OCI-LY7 (cell line): ENCODE results near the gene OGFR.

Source experiments
- EZH2phosphoT487 ChIP-seq: fragments of 200-600 bp; sonication (generic); IDR thresholded peaks from 2 replicates; pipeline ENCODE4 v1.6.1; 2018; ENCODE audit warnings: low read depth, borderline replicate concordance, mild to moderate bottlenecking, mixed run types, antibody characterized with exemption, low read length, moderate library complexity, mixed read lengths
- TF ChIP-seq, protein P1 (sequence below): fragments of 200-600 bp; sonication (generic); conservative IDR thresholded peaks from 2 replicates; pipeline ENCODE4 v1.5.1; 2014; ENCODE audit warnings: mild to moderate bottlenecking, antibody characterized with exemption, low read length, moderate library complexity, mixed read lengths

- TF ChIP-seq, protein P1, sequence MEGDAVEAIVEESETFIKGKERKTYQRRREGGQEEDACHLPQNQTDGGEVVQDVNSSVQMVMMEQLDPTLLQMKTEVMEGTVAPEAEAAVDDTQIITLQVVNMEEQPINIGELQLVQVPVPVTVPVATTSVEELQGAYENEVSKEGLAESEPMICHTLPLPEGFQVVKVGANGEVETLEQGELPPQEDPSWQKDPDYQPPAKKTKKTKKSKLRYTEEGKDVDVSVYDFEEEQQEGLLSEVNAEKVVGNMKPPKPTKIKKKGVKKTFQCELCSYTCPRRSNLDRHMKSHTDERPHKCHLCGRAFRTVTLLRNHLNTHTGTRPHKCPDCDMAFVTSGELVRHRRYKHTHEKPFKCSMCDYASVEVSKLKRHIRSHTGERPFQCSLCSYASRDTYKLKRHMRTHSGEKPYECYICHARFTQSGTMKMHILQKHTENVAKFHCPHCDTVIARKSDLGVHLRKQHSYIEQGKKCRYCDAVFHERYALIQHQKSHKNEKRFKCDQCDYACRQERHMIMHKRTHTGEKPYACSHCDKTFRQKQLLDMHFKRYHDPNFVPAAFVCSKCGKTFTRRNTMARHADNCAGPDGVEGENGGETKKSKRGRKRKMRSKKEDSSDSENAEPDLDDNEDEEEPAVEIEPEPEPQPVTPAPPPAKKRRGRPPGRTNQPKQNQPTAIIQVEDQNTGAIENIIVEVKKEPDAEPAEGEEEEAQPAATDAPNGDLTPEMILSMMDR: no peak
- no peak for TF ChIP-seq EZH2phosphoT487
Observed at GRCh38 chr20:62811720-62812119, 7.1 kb downstream of the OGFR start.
